ENCODE measurements around the gene SOX6. TPM values are rescaled to one million over a fixed set of nuclear protein-coding genes. Genes with fewer than 3 reads are reported as not detected.

The SOX6 gene
- total RNA-seq, 6 experiments from 2014 or later: 3.3 to 16.1 (median 7.8) TPM

DNA sequence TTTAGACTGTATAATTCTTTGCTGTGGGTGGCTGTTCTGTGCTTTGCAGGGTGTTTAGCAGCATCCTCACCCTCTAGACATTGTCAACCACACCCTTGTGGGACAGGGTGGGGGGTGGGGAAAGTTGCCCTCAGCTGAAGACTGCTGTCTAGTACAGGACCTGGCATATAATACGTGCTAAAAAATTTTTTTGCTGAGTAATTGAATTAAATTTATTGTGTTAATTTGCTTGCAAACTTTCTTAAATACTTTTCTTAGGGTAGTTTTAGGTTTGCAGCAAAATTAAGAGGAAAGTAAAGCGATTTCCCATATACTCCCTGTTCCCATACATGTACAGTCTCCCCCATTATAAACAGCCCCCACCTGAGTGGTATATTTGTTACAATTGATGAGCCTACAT, 268.5 kb downstream of the SOX6 start:
- ATAC-seq (no peak), DNase-seq (no peak)
- Histone ChIP-seq H3K36me3 (no peaks in the 10 kb centered on the region), H3K4me1 (peaks cover 0 to 1% (median 0%) of the 10 kb centered on the region in 4 donors), H3K27ac (no peak overlapping the region), H3K27me3 (no peaks in the 10 kb centered on the region), H3K4me3 (no peak overlapping the region), H3K9me3 (no peaks in the 10 kb centered on the region)
- WGBS (ENCODE audit: insufficient coverage, low coverage, low lambda C conversion rate, missing lambda C conversion rate): 82% methylated on average over 2 of the region's 2 CpGs
- TF ChIP-seq, protein P1, sequence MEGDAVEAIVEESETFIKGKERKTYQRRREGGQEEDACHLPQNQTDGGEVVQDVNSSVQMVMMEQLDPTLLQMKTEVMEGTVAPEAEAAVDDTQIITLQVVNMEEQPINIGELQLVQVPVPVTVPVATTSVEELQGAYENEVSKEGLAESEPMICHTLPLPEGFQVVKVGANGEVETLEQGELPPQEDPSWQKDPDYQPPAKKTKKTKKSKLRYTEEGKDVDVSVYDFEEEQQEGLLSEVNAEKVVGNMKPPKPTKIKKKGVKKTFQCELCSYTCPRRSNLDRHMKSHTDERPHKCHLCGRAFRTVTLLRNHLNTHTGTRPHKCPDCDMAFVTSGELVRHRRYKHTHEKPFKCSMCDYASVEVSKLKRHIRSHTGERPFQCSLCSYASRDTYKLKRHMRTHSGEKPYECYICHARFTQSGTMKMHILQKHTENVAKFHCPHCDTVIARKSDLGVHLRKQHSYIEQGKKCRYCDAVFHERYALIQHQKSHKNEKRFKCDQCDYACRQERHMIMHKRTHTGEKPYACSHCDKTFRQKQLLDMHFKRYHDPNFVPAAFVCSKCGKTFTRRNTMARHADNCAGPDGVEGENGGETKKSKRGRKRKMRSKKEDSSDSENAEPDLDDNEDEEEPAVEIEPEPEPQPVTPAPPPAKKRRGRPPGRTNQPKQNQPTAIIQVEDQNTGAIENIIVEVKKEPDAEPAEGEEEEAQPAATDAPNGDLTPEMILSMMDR (IDR thresholded peaks at IDR 0.05): no peak
- TF ChIP-seq POLR2A (IDR thresholded peaks at IDR 0.05): no peak
- intact Hi-C loops (cut with DNase I): no loop called here

DNA sequence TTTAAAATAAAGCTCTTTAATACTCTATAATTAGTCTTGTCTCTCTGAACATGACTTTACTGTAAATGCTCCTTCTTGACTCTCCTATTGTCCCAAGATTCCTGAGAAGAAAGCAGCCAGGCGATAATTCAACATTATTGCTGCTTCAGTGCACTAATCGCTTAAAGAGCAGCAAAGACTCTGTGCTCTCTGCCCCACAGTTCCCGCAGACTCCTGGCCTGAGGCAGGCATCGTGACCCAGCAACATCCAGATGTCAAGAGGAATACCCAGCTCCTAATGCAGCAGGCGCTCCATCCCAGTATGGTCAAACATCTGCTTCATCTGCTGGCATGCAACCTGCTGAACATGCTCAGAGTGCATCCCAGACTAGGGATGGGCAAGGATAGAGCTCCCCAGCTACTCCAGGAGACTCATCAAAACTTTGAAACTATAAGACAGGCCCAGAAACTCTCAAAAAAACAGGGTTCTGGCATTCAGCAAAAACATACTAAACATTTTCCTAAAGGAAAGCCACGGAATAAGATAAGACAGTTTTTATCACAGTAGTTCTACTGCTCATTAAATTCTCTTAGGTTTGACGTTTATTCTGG, 270.0 kb downstream of the SOX6 start:
- no peak for ATAC-seq

DNA sequence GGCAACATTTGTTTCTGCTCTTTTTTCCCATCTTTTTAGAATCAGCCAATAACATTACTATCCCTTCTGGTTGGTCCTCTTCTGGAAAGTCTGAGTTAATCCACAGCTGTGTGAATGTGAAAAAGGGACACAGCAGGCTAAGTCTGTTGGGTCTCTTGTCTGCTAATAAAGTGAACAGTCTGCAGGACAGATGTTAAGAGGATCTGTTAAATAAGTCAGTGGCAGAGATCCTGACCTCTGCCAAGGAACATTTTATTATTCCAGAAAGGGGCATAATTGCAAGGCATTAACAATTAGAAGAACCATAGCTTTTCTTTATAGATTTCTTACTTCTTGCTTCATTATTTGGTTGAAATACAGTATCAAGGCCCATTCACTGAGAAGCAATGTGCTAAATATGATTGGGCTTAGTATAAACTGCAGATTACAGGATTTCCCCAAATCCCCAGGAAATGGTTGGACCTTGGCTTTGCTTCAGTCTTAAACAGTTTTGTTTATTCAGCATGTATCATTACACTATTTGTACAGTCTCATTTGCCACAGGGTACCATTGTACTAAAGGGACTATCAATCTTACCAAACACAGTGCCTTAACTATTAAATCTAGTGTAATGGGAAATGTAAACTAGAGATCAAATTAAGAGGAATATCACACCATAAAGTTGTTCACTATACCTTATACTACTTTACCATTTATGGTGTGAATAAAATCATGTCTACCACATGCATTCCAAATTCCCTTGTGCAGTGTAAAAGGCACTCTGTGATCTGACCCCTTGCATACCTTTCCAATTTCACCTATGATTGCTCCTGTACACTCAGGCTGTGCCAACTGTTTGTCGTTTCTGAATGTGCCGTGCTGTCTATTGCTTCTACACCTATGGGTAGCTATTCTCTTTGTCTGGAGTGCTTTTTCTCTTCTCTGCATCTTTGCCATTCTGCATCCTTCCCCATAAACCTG, 274.0 kb downstream of the SOX6 start:
- WGBS (ENCODE audit: insufficient coverage, low coverage, low lambda C conversion rate, missing lambda C conversion rate): 85% methylated on average over 2 of the region's 2 CpGs

More for the DNA sequence above, 270.0 kb downstream of the SOX6 start:
- Histone ChIP-seq H3K4me3 (no peak overlapping the region), H3K27me3 (no peaks in the 10 kb centered on the region), H3K27ac (no peak overlapping the region), H3K4me1 (peaks cover 0 to 5% (median 0%) of the 10 kb centered on the region in 4 donors), H3K36me3 (no peaks in the 10 kb centered on the region), H3K9me3 (no peaks in the 10 kb centered on the region)
- DNase-seq: no peak
- TF ChIP-seq, protein P1 (IDR thresholded peaks at IDR 0.05): no peak
- no peak for TF ChIP-seq POLR2A (IDR thresholded peaks at IDR 0.05)
- intact Hi-C loops (cut with DNase I): no loop called here
- 90% methylated on average over 6 of the region's 7 CpGs for WGBS (ENCODE audit: insufficient coverage, low coverage, low lambda C conversion rate, missing lambda C conversion rate)

DNA sequence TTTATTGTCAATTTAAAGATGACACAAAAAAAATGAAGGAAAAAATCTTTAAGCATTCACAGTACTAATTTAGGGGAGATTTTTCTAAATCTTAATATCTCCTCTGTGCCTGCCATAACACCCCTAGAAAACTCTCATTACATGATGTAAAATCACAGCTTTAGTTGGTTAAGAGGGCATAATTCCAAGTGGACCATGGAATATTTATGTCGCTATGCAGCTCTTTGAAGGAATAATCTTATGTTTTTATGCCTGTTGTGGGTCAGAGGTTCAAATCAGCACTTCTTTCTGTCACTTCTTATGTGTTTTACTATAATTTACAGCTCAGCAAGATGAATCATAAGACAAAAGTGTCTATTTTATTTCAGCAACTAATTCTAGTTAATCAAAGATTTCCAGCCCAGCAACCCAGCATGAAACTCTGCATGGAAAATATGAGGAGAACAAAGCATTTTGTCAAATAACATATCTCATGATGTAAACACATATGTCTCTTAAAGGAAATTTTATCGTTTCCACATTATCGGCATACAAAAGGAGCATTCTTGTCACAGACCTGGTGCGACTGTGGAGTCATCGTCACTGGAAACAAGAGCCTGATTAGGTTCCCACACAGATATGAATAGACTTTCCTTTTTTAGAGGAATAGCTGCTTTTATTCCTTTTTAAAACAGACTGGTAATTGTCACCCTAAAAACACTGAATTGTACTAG, 274.8 kb downstream of the SOX6 start:
- Histone ChIP-seq H3K27me3 (no peaks in the 10 kb centered on the region), H3K27ac (no peak overlapping the region), H3K9me3 (no peaks in the 10 kb centered on the region), H3K36me3 (no peaks in the 10 kb centered on the region), H3K4me1 (peaks cover 0 to 5% (median 0%) of the 10 kb centered on the region in 4 donors), H3K4me3 (no peak overlapping the region)
- intact Hi-C loops (cut with DNase I): no loop called here
- ATAC-seq (no peak), DNase-seq (no peak)
- WGBS (ENCODE audit: insufficient coverage, low coverage, low lambda C conversion rate, missing lambda C conversion rate): 66% methylated on average over 5 of the region's 5 CpGs
- no peak for TF ChIP-seq POLR2A (IDR thresholded peaks at IDR 0.05)
- TF ChIP-seq, protein P1 (IDR thresholded peaks at IDR 0.05): no peak

More for the DNA sequence above, 274.0 kb downstream of the SOX6 start:
- peaks cover 0 to 5% (median 0%) of the 10 kb centered on the region in 4 donors for H3K4me1 ChIP-seq
- H3K36me3 ChIP-seq: no peaks in the 10 kb centered on the region
- no peaks in the 10 kb centered on the region for H3K9me3 ChIP-seq
- no peak for TF ChIP-seq POLR2A (IDR thresholded peaks at IDR 0.05)
- TF ChIP-seq, protein P1 (IDR thresholded peaks at IDR 0.05): no peak
- no peak overlapping the region for H3K27ac ChIP-seq
- intact Hi-C loops (cut with DNase I): no loop called here
- DNase-seq (no peak), ATAC-seq (peak; percentile 20 to 72 (median 40))
- H3K27me3 ChIP-seq: no peaks in the 10 kb centered on the region
- no peak overlapping the region for H3K4me3 ChIP-seq

All from right lobe of liver (tissue), 6 donors.